ENCODE data around the gene TOM1L1. TPM values are rescaled to one million over a fixed set of nuclear protein-coding genes. Genes with fewer than 3 reads are reported as not detected.
"Not testable (repeated sequence)": the region's sequence is repeated elsewhere in the genome, so short reads cannot be mapped to it uniquely, and the experiment has no call there.

The TOM1L1 gene
- total RNA-seq: under 1 TPM; 0.83 to 0.86 TPM

GRCh38 chr17:54900457-54901229 is at the start of gene TOM1L1:
TSS of gene TOM1L1 (plus strand) at chr17:54900852. CDS start at chr17:54900866, 14 bp downstream.
- H3K27ac Mint-ChIP-seq: no peak within 1 kb of the TSS
- peak; percentile 27 for DNase-seq
- peaks cover 11% of the 10 kb centered on the region for H3K4me1 Mint-ChIP-seq
- POLR2A ChIA-PET: no interaction called here
- peaks cover 39% of the 10 kb centered on the region for H3K27me3 Mint-ChIP-seq
- no peaks in the 10 kb centered on the region for H3K9me3 Mint-ChIP-seq
- H3K36me3 Mint-ChIP-seq (ENCODE audit: low read depth): no peaks in the 10 kb centered on the region
- CTCF ChIA-PET: no interaction called here
- peak within 1 kb of the TSS; percentile 9 for H3K4me3 Mint-ChIP-seq

- no peaks in the 10 kb centered on the region for H3K9me3 Mint-ChIP-seq
- H3K36me3 Mint-ChIP-seq (ENCODE audit: low read depth): no peaks in the 10 kb centered on the region
- H3K27ac Mint-ChIP-seq: no peak overlapping the region
- H3K4me3 Mint-ChIP-seq: no peak overlapping the region
- ChIA-PET CTCF (no interaction called here), POLR2A (no interaction called here)
- DNase-seq: no peak
- peaks cover 3% of the 10 kb centered on the region for H3K27me3 Mint-ChIP-seq
- no peaks in the 10 kb centered on the region for H3K4me1 Mint-ChIP-seq
Observed at GRCh38 chr17:54859187-54859586, 41.5 kb upstream of the TOM1L1 start.

GRCh38 chr17:54860617-54861470 is 39.8 kb upstream of the TOM1L1 start:
- Mint-ChIP-seq H3K27me3 (peaks cover 3% of the 10 kb centered on the region), H3K4me1 (no peaks in the 10 kb centered on the region), H3K36me3 (ENCODE audit: low read depth) (no peaks in the 10 kb centered on the region), H3K27ac (no peak overlapping the region), H3K4me3 (no peak overlapping the region), H3K9me3 (no peaks in the 10 kb centered on the region)
- ChIA-PET CTCF (no interaction called here), POLR2A (no interaction called here)
- no peak for DNase-seq

- H3K9me3 Mint-ChIP-seq: no peaks in the 10 kb centered on the region
- ChIA-PET CTCF (no interaction called here), POLR2A (no interaction called here)
- H3K27me3 Mint-ChIP-seq: peaks cover 3% of the 10 kb centered on the region
- DNase-seq: no peak
- H3K36me3 Mint-ChIP-seq (ENCODE audit: low read depth): no peaks in the 10 kb centered on the region
- H3K27ac Mint-ChIP-seq: no peak overlapping the region
- H3K4me3 Mint-ChIP-seq: no peak overlapping the region
- H3K4me1 Mint-ChIP-seq: no peaks in the 10 kb centered on the region
Observed at GRCh38 chr17:54861471-54861983, 39.1 kb upstream of the TOM1L1 start.

GRCh38 chr17:54863176-54863575 is 37.5 kb upstream of the TOM1L1 start:
- Mint-ChIP-seq H3K36me3 (ENCODE audit: low read depth) (no peaks in the 10 kb centered on the region), H3K9me3 (no peaks in the 10 kb centered on the region), H3K4me1 (no peaks in the 10 kb centered on the region), H3K27me3 (peaks cover 3% of the 10 kb centered on the region), H3K4me3 (no peak overlapping the region), H3K27ac (no peak overlapping the region)
- DNase-seq: no peak
- ChIA-PET CTCF (no interaction called here), POLR2A (no interaction called here)

- Mint-ChIP-seq H3K27me3 (peaks cover 3% of the 10 kb centered on the region), H3K9me3 (no peaks in the 10 kb centered on the region), H3K4me1 (no peaks in the 10 kb centered on the region), H3K36me3 (ENCODE audit: low read depth) (no peaks in the 10 kb centered on the region), H3K27ac (no peak overlapping the region), H3K4me3 (no peak overlapping the region)
- DNase-seq: no peak
- POLR2A ChIA-PET: no interaction called here
- CTCF ChIA-PET: no interaction called here
Observed at GRCh38 chr17:54864070-54864469, 36.6 kb upstream of the TOM1L1 start.

- Mint-ChIP-seq H3K36me3 (ENCODE audit: low read depth) (no peaks in the 10 kb centered on the region), H3K4me1 (no peaks in the 10 kb centered on the region), H3K27ac (no peak overlapping the region), H3K4me3 (no peak overlapping the region), H3K9me3 (no peaks in the 10 kb centered on the region), H3K27me3 (peaks cover 3% of the 10 kb centered on the region)
- ChIA-PET POLR2A (no interaction called here), CTCF (no interaction called here)
- no peak for DNase-seq
Observed at GRCh38 chr17:54864636-54865356, 35.9 kb upstream of the TOM1L1 start.

GRCh38 chr17:54867634-54868033 is 33.0 kb upstream of the TOM1L1 start:
- ChIA-PET POLR2A (no interaction called here), CTCF (no interaction called here)
- Mint-ChIP-seq H3K36me3 (ENCODE audit: low read depth) (no peaks in the 10 kb centered on the region), H3K27ac (no peak overlapping the region), H3K4me1 (no peaks in the 10 kb centered on the region), H3K9me3 (no peaks in the 10 kb centered on the region), H3K27me3 (no peaks in the 10 kb centered on the region), H3K4me3 (no peak overlapping the region)
- no peak for DNase-seq

- Mint-ChIP-seq H3K9me3 (no peaks in the 10 kb centered on the region), H3K27me3 (no peaks in the 10 kb centered on the region), H3K27ac (no peak overlapping the region), H3K4me1 (no peaks in the 10 kb centered on the region), H3K36me3 (ENCODE audit: low read depth) (no peaks in the 10 kb centered on the region), H3K4me3 (no peak overlapping the region)
- DNase-seq: no peak
- POLR2A ChIA-PET: no interaction called here
- CTCF ChIA-PET: no interaction called here
Observed at GRCh38 chr17:54870671-54871175, 29.9 kb upstream of the TOM1L1 start.

GRCh38 chr17:54875906-54876305 is 24.7 kb upstream of the TOM1L1 start:
- H3K36me3 Mint-ChIP-seq (ENCODE audit: low read depth); POLR2A ChIA-PET; DNase-seq; H3K4me3 Mint-ChIP-seq; H3K27me3 Mint-ChIP-seq; H3K27ac Mint-ChIP-seq; H3K9me3 Mint-ChIP-seq; H3K4me1 Mint-ChIP-seq: not testable (repeated sequence)
- CTCF ChIA-PET: interaction anchor here (0.5 kb wide), 1 partner anchor 422 kb away, joined by 3 read pairs; no protein-coding TSS in a partner anchor

- no peak overlapping the region for H3K4me3 Mint-ChIP-seq
- no peak for DNase-seq
- ChIA-PET CTCF (no interaction called here), POLR2A (no interaction called here)
- H3K36me3 Mint-ChIP-seq (ENCODE audit: low read depth): no peaks in the 10 kb centered on the region
- no peaks in the 10 kb centered on the region for H3K9me3 Mint-ChIP-seq
- H3K4me1 Mint-ChIP-seq: no peaks in the 10 kb centered on the region
- peaks cover 4% of the 10 kb centered on the region for H3K27me3 Mint-ChIP-seq
- H3K27ac Mint-ChIP-seq: no peak overlapping the region
Observed at GRCh38 chr17:54876656-54877195, 23.9 kb upstream of the TOM1L1 start.

- Mint-ChIP-seq H3K27me3 (peaks cover 4% of the 10 kb centered on the region), H3K4me1 (peaks cover 1% of the 10 kb centered on the region), H3K36me3 (ENCODE audit: low read depth) (no peaks in the 10 kb centered on the region), H3K4me3 (no peak overlapping the region), H3K27ac (no peak overlapping the region), H3K9me3 (no peaks in the 10 kb centered on the region)
- no peak for DNase-seq
- ChIA-PET POLR2A (no interaction called here), CTCF (no interaction called here)
Observed at GRCh38 chr17:54881255-54881972, 19.2 kb upstream of the TOM1L1 start.
